ENCODE results near the gene ZBTB16. TPM values are rescaled to one million over a fixed set of nuclear protein-coding genes. Genes with fewer than 3 reads are reported as not detected.

ZBTB16 gene
- total RNA-seq, 5 donors from 2014 or later (not counting 1 experiment from before 2014, with no cell fraction given): 8.3 to 20.5 (median 12.4) TPM

DNA sequence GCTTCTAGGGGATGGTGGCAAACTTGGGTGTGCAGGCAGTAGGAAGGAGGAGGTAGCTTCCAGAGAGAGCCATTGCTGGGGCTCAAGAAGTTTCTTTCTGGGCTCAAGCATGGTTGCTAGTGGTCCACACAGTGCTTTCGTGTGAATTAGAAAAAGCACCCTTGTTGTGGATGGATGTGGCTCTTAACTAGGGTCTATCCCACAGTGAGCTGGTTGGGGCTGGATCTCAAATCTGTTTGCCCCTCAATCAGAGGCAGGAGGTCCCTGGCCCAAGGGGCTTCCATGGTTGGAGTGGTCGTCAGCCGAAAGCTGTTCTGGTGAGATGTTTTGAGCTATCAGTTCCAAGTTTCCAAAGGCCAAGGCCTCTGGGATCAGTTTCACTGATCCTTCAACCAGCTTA lies 35.0 kb downstream of the ZBTB16 start:
- DNase-seq: no peak
- Histone ChIP-seq H3K27ac (ENCODE audit: low read length) (no peak overlapping the region), H3K4me1 (ENCODE audit: control insufficient read depth in 1 of 2, extremely low read depth in 1 of 2, insufficient read depth in 2 of 2, low read length in 2 of 2) (no peaks in the 10 kb centered on the region), H3K27me3 (replicated peaks in 1 of 2; ENCODE audit: control insufficient read depth in 2 of 2, extremely low read depth in 1 of 2, insufficient read depth in 2 of 2, low read length in 1 of 2) (no peaks in the 10 kb centered on the region), H3K36me3 (ENCODE audit: control insufficient read depth in 2 of 2, extremely low read depth in 1 of 2, insufficient read depth in 1 of 2, low read length in 1 of 2) (no peaks in the 10 kb centered on the region), H3K9me3 (no peaks in the 10 kb centered on the region), H3K4me3 (ENCODE audit: control insufficient read depth in 1 of 2, extremely low read depth in 1 of 2, low read length in 1 of 2) (no peak overlapping the region)
- WGBS (ENCODE audit: insufficient coverage): 100% methylated on average over 2 of the region's 3 CpGs
- Mint-ChIP-seq H3K27me3 (no peaks in the 10 kb centered on the region), H3K4me1 (peaks cover 4 to 29% (median 8%) of the 10 kb centered on the region in 3 donors), H3K27ac (no peak overlapping the region), H3K36me3 (no peaks in the 10 kb centered on the region), H3K4me3 (no peak overlapping the region), H3K9me3 (no peaks in the 10 kb centered on the region)
- ChIA-PET CTCF (interaction anchor here in 1 of 2 donors (0.6 kb wide), 1 partner anchor 437 kb away, joined by 7 read pairs; no protein-coding TSS in a partner anchor), POLR2A (no interaction called here)
- no peak for ATAC-seq (replicated peaks in 1 of 4)

DNA sequence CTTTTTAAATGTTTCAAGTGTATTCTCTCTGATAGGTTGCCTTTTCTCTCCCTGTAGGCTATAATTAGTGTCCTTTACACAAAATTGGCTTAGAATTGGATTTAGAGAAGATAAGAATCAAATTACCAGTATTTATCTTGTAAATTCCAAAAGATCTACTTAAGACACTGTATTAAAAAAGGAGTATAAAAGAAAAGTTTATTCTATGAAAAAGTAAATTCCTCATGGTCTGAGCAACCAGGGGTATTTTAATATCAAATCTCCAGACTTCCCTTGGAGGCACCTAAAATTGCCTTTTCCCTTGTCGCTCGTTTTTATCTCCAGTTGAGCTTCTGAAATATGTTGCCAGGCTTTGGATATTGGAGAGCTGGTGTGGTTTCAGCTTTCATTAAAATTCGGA lies 36.4 kb downstream of the ZBTB16 start:
- Histone ChIP-seq H3K36me3 (ENCODE audit: control insufficient read depth in 2 of 2, extremely low read depth in 1 of 2, insufficient read depth in 1 of 2, low read length in 1 of 2) (no peaks in the 10 kb centered on the region), H3K4me1 (ENCODE audit: control insufficient read depth in 1 of 2, extremely low read depth in 1 of 2, insufficient read depth in 2 of 2, low read length in 2 of 2) (no peaks in the 10 kb centered on the region), H3K4me3 (ENCODE audit: control insufficient read depth in 1 of 2, extremely low read depth in 1 of 2, low read length in 1 of 2) (no peak overlapping the region), H3K27me3 (replicated peaks in 1 of 2; ENCODE audit: control insufficient read depth in 2 of 2, extremely low read depth in 1 of 2, insufficient read depth in 2 of 2, low read length in 1 of 2) (no peaks in the 10 kb centered on the region), H3K9me3 (no peaks in the 10 kb centered on the region), H3K27ac (ENCODE audit: low read length) (no peak overlapping the region)
- Mint-ChIP-seq H3K27me3 (no peaks in the 10 kb centered on the region), H3K36me3 (no peaks in the 10 kb centered on the region), H3K9me3 (no peaks in the 10 kb centered on the region), H3K4me1 (peaks cover 6 to 33% (median 14%) of the 10 kb centered on the region in 3 donors), H3K27ac (peak overlapping the region in 1 of 2 donors; percentile 14), H3K4me3 (no peak overlapping the region)
- ATAC-seq (replicated peaks in 1 of 4): no peak
- CTCF ChIA-PET: no interaction called here
- POLR2A ChIA-PET: interaction anchor here in 1 of 2 donors (0.6 kb wide), 1 partner anchor 18 kb away, joined by 3 read pairs; no protein-coding TSS in a partner anchor
- DNase-seq: no peak
- WGBS (ENCODE audit: insufficient coverage): no CpG with 5 or more reads among the region's 3 CpGs

DNA sequence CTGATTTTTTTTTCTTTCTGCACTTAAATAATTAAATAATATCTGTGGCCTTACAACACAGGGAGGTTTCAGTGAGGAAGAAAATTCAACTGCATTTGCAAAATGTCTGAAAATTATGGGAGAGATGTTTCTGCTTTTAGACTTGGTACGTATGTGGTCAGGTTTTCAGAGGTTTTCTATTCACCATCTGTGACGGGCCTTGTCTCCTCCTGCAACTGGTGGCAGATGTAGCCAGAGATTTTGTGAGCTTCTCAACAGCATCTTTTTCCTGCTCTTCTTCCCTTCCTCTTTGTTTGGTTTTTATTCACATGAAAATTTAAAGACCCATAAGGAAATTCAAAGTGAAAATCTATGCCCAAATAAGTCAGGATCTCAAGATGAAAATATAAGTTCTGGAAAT lies 38.3 kb downstream of the ZBTB16 start:
- WGBS (ENCODE audit: insufficient coverage): no CpG with 5 or more reads among the region's 2 CpGs
- POLR2A ChIA-PET: no interaction called here
- Histone ChIP-seq H3K27me3 (replicated peaks in 1 of 2; ENCODE audit: control insufficient read depth in 2 of 2, extremely low read depth in 1 of 2, insufficient read depth in 2 of 2, low read length in 1 of 2) (no peaks in the 10 kb centered on the region), H3K4me1 (ENCODE audit: control insufficient read depth in 1 of 2, extremely low read depth in 1 of 2, insufficient read depth in 2 of 2, low read length in 2 of 2) (no peaks in the 10 kb centered on the region), H3K36me3 (ENCODE audit: control insufficient read depth in 2 of 2, extremely low read depth in 1 of 2, insufficient read depth in 1 of 2, low read length in 1 of 2) (no peaks in the 10 kb centered on the region), H3K27ac (ENCODE audit: low read length) (no peak overlapping the region), H3K4me3 (ENCODE audit: control insufficient read depth in 1 of 2, extremely low read depth in 1 of 2, low read length in 1 of 2) (no peak overlapping the region), H3K9me3 (no peaks in the 10 kb centered on the region)
- no peaks in the 10 kb centered on the region for H3K27me3 Mint-ChIP-seq
- H3K4me1 Mint-ChIP-seq: peaks cover 21 to 39% (median 23%) of the 10 kb centered on the region in 3 donors
- peak overlapping the region; percentile 33 to 45 for H3K27ac Mint-ChIP-seq
- ATAC-seq (replicated peaks in 1 of 4): no peak
- no peaks in the 10 kb centered on the region for H3K9me3 Mint-ChIP-seq
- H3K4me3 Mint-ChIP-seq: no peak overlapping the region
- H3K36me3 Mint-ChIP-seq: no peaks in the 10 kb centered on the region
- CTCF ChIA-PET: no interaction called here
- no peak for DNase-seq

DNA sequence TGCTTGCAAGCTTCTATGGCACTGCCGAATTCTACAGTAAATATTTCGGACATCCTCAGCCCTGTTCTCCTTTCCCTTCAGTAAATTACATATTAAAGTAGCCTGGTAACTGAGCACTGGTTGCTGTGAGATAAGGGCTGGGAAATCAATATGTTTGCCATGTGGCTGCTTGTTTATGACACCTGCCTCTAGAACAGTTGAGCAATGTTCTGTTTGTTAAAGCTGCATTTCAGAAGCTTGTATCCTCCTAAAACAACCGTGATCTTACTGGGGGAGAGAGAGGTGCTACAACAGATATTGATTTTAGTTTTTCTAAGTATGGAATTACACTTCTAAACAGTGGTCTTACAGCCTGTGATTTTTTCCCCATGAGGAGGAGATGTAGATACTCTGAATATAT lies 39.4 kb downstream of the ZBTB16 start:
- H3K27ac ChIP-seq (ENCODE audit: low read length): no peak overlapping the region
- ATAC-seq (replicated peaks in 1 of 4) (no peak), DNase-seq (no peak)
- Mint-ChIP-seq H3K4me3 (no peak overlapping the region), H3K9me3 (no peaks in the 10 kb centered on the region), H3K27me3 (no peaks in the 10 kb centered on the region), H3K4me1 (peaks cover 32 to 50% (median 34%) of the 10 kb centered on the region in 3 donors), H3K36me3 (no peaks in the 10 kb centered on the region), H3K27ac (peak overlapping the region in 1 of 2 donors; percentile 4)
- H3K27me3 ChIP-seq (replicated peaks in 1 of 2; ENCODE audit: control insufficient read depth in 2 of 2, extremely low read depth in 1 of 2, insufficient read depth in 2 of 2, low read length in 1 of 2): no peaks in the 10 kb centered on the region
- CTCF ChIA-PET: interaction anchor here in 1 of 2 donors (0.9 kb wide), 1 partner anchor 12 kb away, joined by 3 read pairs; no protein-coding TSS in a partner anchor
- WGBS (ENCODE audit: insufficient coverage): no CpG with 5 or more reads among the region's 3 CpGs
- H3K4me3 ChIP-seq (ENCODE audit: control insufficient read depth in 1 of 2, extremely low read depth in 1 of 2, low read length in 1 of 2): no peak overlapping the region
- POLR2A ChIA-PET: no interaction called here
- H3K4me1 ChIP-seq (ENCODE audit: control insufficient read depth in 1 of 2, extremely low read depth in 1 of 2, insufficient read depth in 2 of 2, low read length in 2 of 2): peaks cover 7 to 10% of the 10 kb centered on the region in 2 experiments
- H3K36me3 ChIP-seq (ENCODE audit: control insufficient read depth in 2 of 2, extremely low read depth in 1 of 2, insufficient read depth in 1 of 2, low read length in 1 of 2): no peaks in the 10 kb centered on the region
- H3K9me3 ChIP-seq: no peaks in the 10 kb centered on the region

DNA sequence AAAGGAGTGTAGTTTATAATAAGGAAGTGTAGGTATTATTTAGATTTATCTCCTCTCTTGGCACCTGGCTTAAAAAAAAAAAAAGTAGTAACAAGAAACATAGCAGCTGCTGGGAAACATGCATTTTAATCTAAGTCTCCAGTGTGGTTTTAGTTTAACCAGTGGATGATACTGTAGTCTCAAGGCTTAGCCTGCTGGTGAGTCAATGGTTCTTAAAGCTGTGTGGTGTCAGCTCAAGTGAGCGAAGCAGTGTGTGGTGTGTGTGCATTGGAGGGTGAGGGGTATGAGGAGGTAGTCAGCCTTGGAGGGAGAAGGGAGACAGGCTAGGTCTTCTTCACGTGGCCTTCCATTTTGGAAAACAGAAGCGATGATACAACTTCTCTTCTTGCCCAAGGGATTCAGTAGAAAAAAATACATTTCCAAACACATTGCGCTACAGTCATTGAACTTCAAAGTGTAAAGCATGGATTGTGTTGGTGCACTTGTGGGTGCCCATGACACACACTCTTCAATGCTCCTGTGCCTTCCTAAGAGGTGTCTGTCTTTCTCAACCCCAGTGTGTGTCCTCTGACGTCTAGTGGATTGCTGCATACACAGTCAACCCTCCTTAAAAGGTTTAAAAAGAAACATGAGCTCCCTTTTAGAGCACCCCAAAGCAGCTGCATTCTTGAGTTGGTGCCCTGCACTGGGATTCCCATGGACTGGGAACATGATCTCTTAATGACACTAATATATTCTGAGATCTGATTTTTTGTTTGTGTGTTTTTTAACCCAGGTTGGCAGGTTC lies 40.1 kb downstream of the ZBTB16 start:
- no peaks in the 10 kb centered on the region for H3K36me3 Mint-ChIP-seq
- Histone ChIP-seq H3K27me3 (replicated peaks in 1 of 2; ENCODE audit: control insufficient read depth in 2 of 2, extremely low read depth in 1 of 2, insufficient read depth in 2 of 2, low read length in 1 of 2) (no peaks in the 10 kb centered on the region), H3K4me3 (ENCODE audit: control insufficient read depth in 1 of 2, extremely low read depth in 1 of 2, low read length in 1 of 2) (no peak overlapping the region), H3K9me3 (no peaks in the 10 kb centered on the region), H3K36me3 (ENCODE audit: control insufficient read depth in 2 of 2, extremely low read depth in 1 of 2, insufficient read depth in 1 of 2, low read length in 1 of 2) (no peaks in the 10 kb centered on the region), H3K27ac (ENCODE audit: low read length) (no peak overlapping the region), H3K4me1 (ENCODE audit: control insufficient read depth in 1 of 2, extremely low read depth in 1 of 2, insufficient read depth in 2 of 2, low read length in 2 of 2) (peaks cover 14 to 17% of the 10 kb centered on the region in 2 experiments)
- peaks cover 38 to 56% (median 41%) of the 10 kb centered on the region in 3 donors for H3K4me1 Mint-ChIP-seq
- H3K4me3 Mint-ChIP-seq: no peak overlapping the region
- ChIA-PET CTCF (interaction anchor here in 1 of 2 donors (0.9 kb wide), 1 partner anchor 17 kb away, joined by 4 read pairs; no protein-coding TSS in a partner anchor), POLR2A (interaction anchor here in 1 of 2 donors (0.6 to 1.1 kb wide), 2 partner anchors 34 to 46 kb away, joined by 3 to 6 read pairs; no protein-coding TSS in a partner anchor)
- DNase-seq: no peak
- H3K27me3 Mint-ChIP-seq: no peaks in the 10 kb centered on the region
- peak in 1 of 4 experiments; percentile 28 for ATAC-seq (replicated peaks in 1 of 4)
- no peaks in the 10 kb centered on the region for H3K9me3 Mint-ChIP-seq
- 33% methylated on average over 1 of the region's 5 CpGs for WGBS (ENCODE audit: insufficient coverage)
- H3K27ac Mint-ChIP-seq: peak overlapping the region in 1 of 2 donors; percentile 29

DNA sequence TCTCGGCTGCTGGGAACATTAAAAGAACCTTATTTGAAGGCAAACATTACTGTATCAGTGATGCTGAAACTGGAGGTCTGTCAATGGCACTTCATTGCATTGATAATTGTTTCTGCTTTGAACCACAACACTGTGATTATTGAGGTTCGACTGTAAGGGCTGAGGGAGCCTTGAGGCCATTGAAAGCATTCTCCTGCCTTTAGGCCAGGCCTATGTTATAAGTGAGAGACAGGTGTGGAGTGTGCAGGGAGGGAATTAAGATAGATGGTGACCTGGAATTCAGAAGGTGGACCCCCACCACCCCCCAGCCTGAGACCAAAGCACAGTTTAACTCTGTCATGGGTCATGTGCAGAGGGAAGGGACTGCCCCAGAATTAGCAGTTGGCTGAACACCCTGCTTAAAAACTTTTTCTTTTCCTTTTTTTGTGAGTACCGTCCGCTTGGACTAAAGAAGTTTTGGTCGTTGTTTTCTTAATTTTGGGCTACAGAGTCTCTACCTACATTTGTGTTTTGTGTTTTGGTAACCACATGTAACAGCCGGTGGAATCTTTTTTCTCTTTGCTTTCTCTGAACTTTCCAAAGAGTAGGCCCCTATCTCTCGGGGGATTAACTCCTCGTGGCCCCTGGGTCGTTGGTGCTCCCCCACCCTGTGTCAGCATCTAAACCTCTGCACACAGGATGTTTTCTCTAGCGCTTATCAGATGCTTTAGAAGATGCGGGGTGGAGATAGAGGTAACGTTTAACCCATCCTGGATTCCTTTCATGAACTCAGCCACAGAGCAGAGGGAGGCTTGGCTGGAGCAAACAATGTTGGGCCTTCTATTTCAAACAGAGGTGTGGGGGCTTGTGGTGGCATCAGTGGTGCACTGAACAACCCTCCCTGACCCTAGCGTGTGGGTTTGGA lies 43.7 kb downstream of the ZBTB16 start:
- ChIA-PET POLR2A (no interaction called here), CTCF (interaction anchor here in 1 of 2 donors (0.6 kb wide), 1 partner anchor 44 kb away, joined by 4 read pairs; no protein-coding TSS in a partner anchor)
- peaks cover 20 to 29% of the 10 kb centered on the region in 2 experiments for H3K4me1 ChIP-seq (ENCODE audit: control insufficient read depth in 1 of 2, extremely low read depth in 1 of 2, insufficient read depth in 2 of 2, low read length in 2 of 2)
- Mint-ChIP-seq H3K27ac (peak overlapping the region; percentile 89 to 90), H3K36me3 (no peaks in the 10 kb centered on the region), H3K4me3 (peak overlapping the region; percentile 37 to 72 (median 37)), H3K9me3 (no peaks in the 10 kb centered on the region), H3K4me1 (peaks cover 55 to 71% (median 56%) of the 10 kb centered on the region in 3 donors), H3K27me3 (no peaks in the 10 kb centered on the region)
- peak overlapping the region; percentile 53 for H3K27ac ChIP-seq (ENCODE audit: low read length)
- WGBS (ENCODE audit: insufficient coverage): 27% methylated on average over 3 of the region's 13 CpGs
- H3K4me3 ChIP-seq (ENCODE audit: control insufficient read depth in 1 of 2, extremely low read depth in 1 of 2, low read length in 1 of 2): peak overlapping the region in 1 of 2 donors; percentile 35
- ATAC-seq (replicated peaks in 1 of 4) (peak; percentile 81 to 89 (median 84)), DNase-seq (peak in 24 of 35 experiments; percentile 6 to 62 (median 16))
- H3K9me3 ChIP-seq: no peaks in the 10 kb centered on the region
- no peaks in the 10 kb centered on the region for H3K27me3 ChIP-seq (replicated peaks in 1 of 2; ENCODE audit: control insufficient read depth in 2 of 2, extremely low read depth in 1 of 2, insufficient read depth in 2 of 2, low read length in 1 of 2)
- no peaks in the 10 kb centered on the region for H3K36me3 ChIP-seq (ENCODE audit: control insufficient read depth in 2 of 2, extremely low read depth in 1 of 2, insufficient read depth in 1 of 2, low read length in 1 of 2)
